OCI-LY7 (cell line): ENCODE results near the gene PHACTR1. TPM values are rescaled to one million over a fixed set of nuclear protein-coding genes. Genes with fewer than 3 reads are reported as not detected.

Experiments
- BruUV-seq: library from RNA; stranded (reverse); fragments of 400-500 nt; replicated peaks from 2 replicates; lab custom pipeline; 2021; lab: Mats Ljungman, UMichigan
- CTCF ChIA-PET: fragments of 300-600 bp; sonication (Branson Sonifier 250); formaldehyde crosslinking; loops from one replicate; lab custom pipeline; 2022; ENCODE audit warnings: antibody characterized with exemption; ENCODE audit not compliant: unreplicated experiment; lab: Charles Lee
- POLR2A ChIA-PET: fragments of 300-600 bp; sonication (Branson Sonifier 250); formaldehyde crosslinking; loops from one replicate; lab custom pipeline; 2022; ENCODE audit warnings: antibody characterized with exemption; lab: Charles Lee
- DNase-seq: peaks from one replicate; pipeline ENCODE4 v3.0.0-alpha.2; 2015; ENCODE audit warnings: low spot score
- H2AFZ ChIP-seq: fragments of 200-600 bp; sonication (generic), shearing (Covaris generic); 2 replicates; pipeline ENCODE4 v1.6.1; 2014; ENCODE audit warnings: mild to moderate bottlenecking, antibody characterized with exemption, low read length, moderate library complexity
- H3K27ac ChIP-seq: fragments of 200-600 bp; sonication (generic); 2 replicates; pipeline ENCODE4 v1.5.1; 2014; ENCODE audit warnings: mixed run types, low read depth, mild to moderate bottlenecking, moderate library complexity, low read length, inconsistent platforms; ENCODE audit not compliant: poor library complexity, severe bottlenecking
- H3K36me3 ChIP-seq: fragments of 200-600 bp; sonication (generic); 2 replicates; pipeline ENCODE4 v1.6.1; 2014; ENCODE audit warnings: mild to moderate bottlenecking, antibody characterized with exemption, low read length, moderate library complexity, mixed read lengths; ENCODE audit not compliant: insufficient read depth
- H3K4me1 ChIP-seq: fragments of 200-600 bp; sonication (generic); 2 replicates; pipeline ENCODE4 v1.5.1; 2014; ENCODE audit warnings: mild to moderate bottlenecking, low read length; ENCODE audit not compliant: insufficient read depth, poor library complexity, severe bottlenecking
- H3K4me2 ChIP-seq: fragments of 200-600 bp; sonication (generic); 2 replicates; pipeline ENCODE4 v1.6.1; 2014; ENCODE audit warnings: mild to moderate bottlenecking, low read length
- H3K4me3 ChIP-seq: fragments of 200-600 bp; sonication (generic); 2 replicates; pipeline ENCODE4 v1.5.1; 2014; ENCODE audit warnings: mild to moderate bottlenecking, low read depth, low read length; ENCODE audit not compliant: poor library complexity, severe bottlenecking
- H3K79me2 ChIP-seq: fragments of 200-600 bp; sonication (generic); 2 replicates; pipeline ENCODE4 v1.6.1; 2016; ENCODE audit warnings: low read depth, mild to moderate bottlenecking, low read length, moderate library complexity, mixed read lengths; ENCODE audit not compliant: insufficient read depth
- H3K9me2 ChIP-seq: fragments of 200-600 bp; sonication (generic); 2 replicates; pipeline ENCODE4 v1.6.1; 2016; ENCODE audit warnings: mild to moderate bottlenecking, low read length, mixed read lengths; ENCODE audit not compliant: insufficient read depth
- H3K9me3 ChIP-seq: fragments of 200-600 bp; sonication (generic); 2 replicates; pipeline ENCODE4 v1.6.1; 2014; ENCODE audit warnings: mild to moderate bottlenecking, mixed run types, low read length, mixed read lengths
- H4K20me1 ChIP-seq: fragments of 200-600 bp; sonication (generic); 2 replicates; pipeline ENCODE4 v1.6.1; 2014; ENCODE audit warnings: mild to moderate bottlenecking, antibody characterized with exemption, low read length, moderate library complexity, mixed read lengths; ENCODE audit not compliant: insufficient read depth
- CTCF ChIP-seq: fragments of 200-600 bp; sonication (generic); conservative IDR thresholded peaks from 2 replicates; pipeline ENCODE4 v1.5.1; 2014; ENCODE audit warnings: mild to moderate bottlenecking, antibody characterized with exemption, low read length, moderate library complexity, mixed read lengths
- EZH2phosphoT487 ChIP-seq: fragments of 200-600 bp; sonication (generic); IDR thresholded peaks from 2 replicates; pipeline ENCODE4 v1.6.1; 2018; ENCODE audit warnings: low read depth, borderline replicate concordance, mild to moderate bottlenecking, mixed run types, antibody characterized with exemption, low read length, moderate library complexity, mixed read lengths
- intact Hi-C: fragments of 100-400 bp; cut with micrococcal nuclease; formaldehyde crosslinking; loops from one replicate; pipeline ENCODE4 v1.10.0; 2022; ENCODE audit not compliant: unreplicated experiment
- total RNA-seq, 2 experiments: library from RNA; depleted of rRNA in 1 of 2; stranded (reverse); fragments of >200 nt in 1 of 2; shearing (Covaris generic) in 1 of 2; gene quantifications; 2 replicates each; pipeline ENCODE4 v1.2.3, GENCODE V29; 2014 to 2022

PHACTR1 gene
- total RNA-seq, 2 experiments from 2014 or later = 25.1 to 46.6 TPM

- H3K4me3 ChIP-seq = no peak overlapping the region
- ChIA-PET CTCF (no interaction called here), POLR2A (no interaction called here)
- H3K27ac ChIP-seq = no peak overlapping the region
- H2AFZ ChIP-seq = no peak overlapping the region
- no peaks in the 10 kb centered on the region for H3K9me3 ChIP-seq
- intact Hi-C loops = no loop called here
- no peaks in the 10 kb centered on the region for H3K79me2 ChIP-seq
- H3K36me3 ChIP-seq = no peaks in the 10 kb centered on the region
- no peak overlapping the region for H3K4me2 ChIP-seq
- H3K9me2 ChIP-seq = no peaks in the 10 kb centered on the region
- no peak for TF ChIP-seq CTCF
- no peak for DNase-seq
- BruUV-seq = no TSS peak
- no peaks in the 10 kb centered on the region for H4K20me1 ChIP-seq
- no peaks in the 10 kb centered on the region for H3K4me1 ChIP-seq
Measured at GRCh38 chr6:12923644-12924235, 207.2 kb downstream of the PHACTR1 start.

GRCh38 chr6:12924911-12925310 lies 208.3 kb downstream of the PHACTR1 start:
- TF ChIP-seq CTCF (no peak), EZH2phosphoT487 (no peak)
- Histone ChIP-seq H3K27ac (no peak overlapping the region), H3K4me3 (no peak overlapping the region), H3K4me1 (no peaks in the 10 kb centered on the region), H3K9me3 (no peaks in the 10 kb centered on the region), H4K20me1 (no peaks in the 10 kb centered on the region), H3K4me2 (no peak overlapping the region), H3K79me2 (no peaks in the 10 kb centered on the region), H2AFZ (no peak overlapping the region), H3K36me3 (no peaks in the 10 kb centered on the region), H3K9me2 (no peaks in the 10 kb centered on the region)
- no peak for DNase-seq
- CTCF ChIA-PET = no interaction called here
- intact Hi-C loops = no loop called here
- BruUV-seq = no TSS peak
- POLR2A ChIA-PET = interaction anchor here (0.7 kb wide), 1 partner anchor 59 kb away, joined by 3 read pairs; no protein-coding TSS in a partner anchor

GRCh38 chr6:12927746-12928145 lies 211.2 kb downstream of the PHACTR1 start:
- POLR2A ChIA-PET = interaction anchor here (0.5 to 0.6 kb wide), 2 partner anchors 38 to 168 kb away, joined by 3 read pairs; no protein-coding TSS in a partner anchor
- BruUV-seq = no TSS peak
- TF ChIP-seq EZH2phosphoT487 (no peak), CTCF (no peak)

More at GRCh38 chr6:12927746-12928145, 211.2 kb downstream of the PHACTR1 start:
- Histone ChIP-seq H4K20me1 (no peaks in the 10 kb centered on the region), H3K9me3 (no peaks in the 10 kb centered on the region), H3K27ac (no peak overlapping the region), H3K9me2 (no peaks in the 10 kb centered on the region), H3K4me1 (no peaks in the 10 kb centered on the region), H3K4me2 (no peak overlapping the region), H3K79me2 (no peaks in the 10 kb centered on the region), H3K4me3 (no peak overlapping the region), H3K36me3 (no peaks in the 10 kb centered on the region), H2AFZ (no peak overlapping the region)
- DNase-seq = no peak
- intact Hi-C loops = no loop called here
- CTCF ChIA-PET = no interaction called here
